HG03280 (cell line): ENCODE measurements around the gene MYT1.

Experiments used
- ATAC-seq: cut with Tn5 transposase; IDR thresholded peaks from one replicate; pipeline ENCODE4 v1.9.1; 2021; ENCODE audit warnings: mild to moderate bottlenecking, moderate library complexity; ENCODE audit not compliant: unreplicated experiment

MYT1 gene

GRCh38 chr20:64139199-64140060, 24.8 kb upstream of the MYT1 start:
- no peak for ATAC-seq

GRCh38 chr20:64140061-64140931, 24.0 kb upstream of the MYT1 start:
- ATAC-seq = no peak

- no peak for ATAC-seq
Measured at GRCh38 chr20:64140956-64141355, 23.3 kb upstream of the MYT1 start.

- no peak for ATAC-seq
Measured at GRCh38 chr20:64142590-64142989, 21.7 kb upstream of the MYT1 start.

GRCh38 chr20:64143018-64143801, 21.0 kb upstream of the MYT1 start:
- no peak for ATAC-seq

GRCh38 chr20:64144144-64144912, 19.9 kb upstream of the MYT1 start:
- ATAC-seq = no peak

GRCh38 chr20:64145458-64146300, 18.6 kb upstream of the MYT1 start:
- no peak for ATAC-seq

GRCh38 chr20:64146301-64146935, 17.8 kb upstream of the MYT1 start:
- no peak for ATAC-seq

GRCh38 chr20:64146936-64147477, 17.2 kb upstream of the MYT1 start:
- no peak for ATAC-seq

GRCh38 chr20:64148581-64148980, 15.7 kb upstream of the MYT1 start:
- no peak for ATAC-seq

GRCh38 chr20:64149141-64149540, 15.1 kb upstream of the MYT1 start:
- ATAC-seq = no peak

GRCh38 chr20:64149809-64150560, 14.3 kb upstream of the MYT1 start:
- ATAC-seq = no peak

- no peak for ATAC-seq
Measured at GRCh38 chr20:64150756-64151632, 13.3 kb upstream of the MYT1 start.

GRCh38 chr20:64151633-64152530, 12.4 kb upstream of the MYT1 start:
- ATAC-seq = no peak

- no peak for ATAC-seq
Measured at GRCh38 chr20:64152906-64153305, 11.3 kb upstream of the MYT1 start.

- ATAC-seq = no peak
Measured at GRCh38 chr20:64153410-64153809, 10.8 kb upstream of the MYT1 start.
